NOMO-1 treated with dmso at 0.1 percent for 144 hours (cell line): Measurements from ENCODE around the gene GAL3ST2.
"Not testable (repeated sequence)": the region's sequence is repeated elsewhere in the genome, so short reads cannot be mapped to it uniquely, and the experiment has no call there.

ENCODE experiments used
- DNase-seq: peaks from one replicate; lab custom pipeline; 2025; ENCODE audit not compliant: unreplicated experiment; lab: John Stamatoyannopoulos, UW

GAL3ST2 gene

DNA sequence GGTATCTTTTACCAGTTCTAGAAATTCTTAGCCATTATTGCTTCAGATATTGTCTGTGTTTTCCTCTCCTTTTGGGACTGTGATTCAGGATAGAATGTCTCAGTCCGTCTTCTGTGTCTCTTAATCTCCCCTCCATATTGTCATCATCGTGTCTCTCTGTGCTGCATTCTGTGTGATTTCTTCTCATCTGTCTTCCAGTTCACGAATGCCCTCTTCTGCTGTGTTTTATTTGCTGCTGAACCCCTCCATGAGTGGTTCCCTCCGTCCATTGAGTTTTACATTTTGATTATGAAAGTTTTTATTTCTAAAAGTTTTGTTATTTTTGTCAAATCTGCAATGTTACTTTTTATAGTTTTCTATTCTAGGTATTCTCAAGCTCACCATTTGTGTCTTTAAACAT lies 30.5 kb upstream of the GAL3ST2 start:
- DNase-seq = no peak

DNA sequence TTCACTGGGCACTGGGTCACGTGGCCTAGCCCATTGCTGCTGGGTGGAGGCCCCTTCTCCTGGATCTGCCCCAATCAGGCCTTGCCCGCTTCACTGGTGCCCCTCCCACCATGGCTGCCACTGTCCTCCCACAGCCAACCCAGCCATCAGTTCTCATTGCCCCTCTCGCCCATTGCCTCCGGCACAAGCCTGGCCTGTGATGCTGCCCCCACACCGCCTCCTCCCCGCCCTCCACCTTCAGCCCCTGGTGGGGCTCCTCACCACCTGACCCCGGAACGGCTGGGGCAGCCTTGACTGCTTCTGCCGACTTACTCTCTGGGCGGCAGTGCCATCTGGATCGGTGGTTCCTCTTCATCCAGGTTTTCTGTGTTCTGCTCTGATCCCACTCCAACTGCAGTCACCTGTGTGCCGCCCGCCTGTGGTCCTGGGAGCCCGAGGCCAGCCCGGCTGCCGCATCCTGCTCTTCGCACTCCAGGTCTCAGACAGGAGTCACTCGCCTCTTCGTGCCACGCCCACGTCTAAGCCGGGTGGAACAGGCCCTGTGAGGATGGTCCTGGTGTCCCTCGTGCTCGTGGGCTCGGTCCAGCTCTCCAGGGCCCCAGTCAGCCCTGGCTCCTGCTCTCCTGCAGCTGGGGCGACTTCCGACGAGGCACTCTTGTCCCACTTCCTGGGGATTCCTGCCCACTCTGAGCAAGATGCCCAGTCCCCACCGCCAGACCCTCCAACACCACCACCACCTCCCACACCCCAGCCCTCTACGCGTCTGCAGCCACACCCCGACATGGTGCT lies 28.0 kb upstream of the GAL3ST2 start:
- DNase-seq = no peak

DNA sequence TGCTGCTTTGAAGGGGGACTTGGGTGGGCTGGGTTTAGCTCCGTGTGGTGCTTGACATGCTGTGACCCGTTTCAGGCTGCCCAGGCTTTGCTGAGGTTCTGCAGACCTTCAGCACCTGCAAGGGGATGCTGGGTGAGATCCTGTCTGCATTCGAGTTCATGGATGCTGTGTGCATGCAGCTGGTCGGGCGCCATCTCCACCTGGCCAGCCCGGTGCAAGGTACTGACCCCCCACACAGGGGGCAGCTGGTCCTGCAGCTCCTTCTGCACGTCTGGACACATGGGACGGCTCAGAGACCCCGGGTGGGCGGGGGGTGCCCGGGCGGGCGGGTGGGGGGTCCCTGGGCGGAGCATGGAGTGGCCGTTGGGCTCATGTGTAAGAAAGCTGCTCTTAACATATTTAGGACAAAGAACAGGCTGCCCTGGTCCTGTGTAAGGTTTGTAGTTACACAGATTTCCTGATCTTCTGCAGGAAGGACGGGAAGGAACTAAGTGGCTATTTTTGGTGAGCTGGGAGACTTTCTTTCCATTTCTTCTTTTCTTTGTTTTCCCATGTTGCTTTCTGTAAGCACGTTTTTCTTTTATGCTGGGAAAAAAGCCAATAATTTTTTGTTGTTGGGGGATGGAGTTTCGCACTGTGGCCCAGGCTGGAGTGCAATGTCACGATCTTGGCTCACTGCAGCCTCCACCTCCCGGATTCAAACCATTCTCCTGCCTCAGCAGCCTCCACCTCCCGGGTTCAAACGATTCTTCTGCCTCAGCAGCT lies 26.4 kb upstream of the GAL3ST2 start:
- DNase-seq = no peak

GRCh38 chr2:241751152-241751551 lies 25.5 kb upstream of the GAL3ST2 start:
- DNase-seq = no peak

GRCh38 chr2:241751776-241752175 lies 24.8 kb upstream of the GAL3ST2 start:
- DNase-seq = no peak

DNA sequence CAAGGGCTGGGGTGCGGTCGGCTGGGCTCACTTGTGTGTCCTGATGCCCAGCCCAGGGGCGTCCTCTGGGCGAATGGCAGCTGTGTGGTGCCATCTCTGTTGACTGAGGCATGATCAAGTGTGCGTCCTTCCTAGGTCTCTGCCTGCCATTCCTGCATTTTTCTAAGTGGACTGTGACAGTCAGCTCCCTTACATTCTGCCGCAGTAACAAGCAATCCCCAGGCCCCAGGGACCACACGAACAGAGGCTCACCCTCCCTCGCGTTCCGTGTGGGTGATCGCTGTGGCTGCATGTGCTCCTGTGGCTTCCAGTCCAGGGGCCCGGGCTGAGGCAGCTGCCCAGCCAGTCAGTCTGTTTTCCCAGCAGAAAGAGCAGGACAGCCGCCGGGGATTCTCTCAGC lies 24.4 kb upstream of the GAL3ST2 start:
- no peak for DNase-seq

- DNase-seq = no peak
These were observed 23.8 kb upstream of the GAL3ST2 start for GRCh38 chr2:241752689-241753276.

DNA sequence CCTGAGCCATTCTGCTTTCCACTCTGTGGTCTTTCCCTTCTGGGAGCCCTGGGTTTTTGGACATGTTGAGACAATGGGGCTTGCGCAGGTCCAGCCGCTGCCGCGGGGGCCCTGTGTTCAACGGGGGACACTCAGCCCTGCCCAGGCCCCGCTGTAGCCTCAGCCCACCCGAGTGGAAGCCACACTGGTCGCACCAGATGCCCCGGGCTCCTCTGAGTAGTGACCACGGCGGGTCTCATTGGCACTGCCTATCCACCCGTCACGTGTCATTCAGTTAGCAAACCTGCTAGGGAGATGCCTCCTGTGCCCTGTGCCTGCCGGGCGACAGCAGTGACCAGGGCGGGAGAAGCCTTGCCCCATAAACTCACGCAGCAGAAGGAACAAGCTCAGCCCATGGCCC lies 23.1 kb upstream of the GAL3ST2 start:
- DNase-seq = no peak

DNA sequence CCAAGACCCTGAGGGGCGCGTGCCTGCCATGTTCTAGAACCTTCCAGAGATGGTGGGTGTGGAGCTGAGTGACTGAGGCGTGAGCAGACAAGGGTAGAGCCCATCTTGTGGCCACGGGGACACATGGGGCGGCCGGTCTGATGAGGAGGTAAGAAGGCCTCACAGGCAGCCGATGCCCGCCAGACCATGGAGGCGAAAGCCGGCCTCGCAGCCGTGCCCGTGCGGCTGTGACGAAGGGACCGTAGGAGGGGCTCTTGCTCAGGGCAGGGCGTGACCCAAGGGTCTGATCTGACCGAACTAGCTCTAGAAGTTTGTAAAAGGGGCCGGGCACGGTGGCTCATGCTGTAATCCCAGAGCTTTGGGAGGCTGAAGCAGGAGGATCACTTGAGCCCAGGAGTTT lies 22.6 kb upstream of the GAL3ST2 start:
- DNase-seq = no peak

DNA sequence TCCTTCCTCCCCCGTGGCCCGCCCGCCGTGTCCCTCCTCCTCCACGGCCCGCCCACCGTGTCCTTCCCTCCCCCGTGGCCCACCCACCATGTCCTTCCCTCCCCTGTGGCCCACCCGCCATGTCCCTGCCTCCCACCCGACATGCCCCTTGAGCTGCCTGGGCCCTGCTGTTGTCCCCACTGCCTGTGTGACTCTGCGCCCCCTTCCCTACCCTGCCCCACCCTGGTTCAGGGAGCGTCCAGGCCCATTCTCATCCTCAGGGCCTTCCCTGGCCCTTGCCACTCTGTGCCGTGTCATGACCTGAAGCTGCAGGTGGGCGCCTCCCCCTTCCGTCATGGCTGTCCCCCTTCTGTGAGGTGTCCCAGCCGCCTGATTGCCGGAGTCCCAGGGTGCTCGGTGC lies 21.5 kb upstream of the GAL3ST2 start:
- DNase-seq = no peak

DNA sequence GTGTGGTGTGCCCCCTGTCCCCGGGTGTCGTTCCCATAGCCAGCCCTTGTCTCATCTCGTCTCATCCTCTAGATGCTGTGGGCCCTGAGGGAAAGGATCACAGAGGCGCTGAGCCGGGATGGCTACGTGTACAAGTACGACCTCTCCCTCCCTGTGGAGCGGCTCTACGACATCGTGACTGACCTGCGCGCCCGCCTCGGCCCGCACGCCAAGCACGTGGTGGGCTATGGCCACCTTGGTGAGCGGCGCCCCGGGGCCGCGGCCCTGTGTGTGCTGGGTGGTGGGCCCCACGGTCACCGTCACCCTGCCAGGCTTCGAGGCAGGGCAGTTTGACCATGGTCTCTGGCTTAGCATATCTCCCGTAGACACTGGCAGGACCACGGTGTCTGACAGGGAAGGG lies 20.8 kb upstream of the GAL3ST2 start:
- no peak for DNase-seq

GRCh38 chr2:241759067-241759807 lies 17.4 kb upstream of the GAL3ST2 start:
- DNase-seq = no peak

- not testable (repeated sequence) for DNase-seq
These were observed 16.7 kb upstream of the GAL3ST2 start for GRCh38 chr2:241759893-241760292.

DNA sequence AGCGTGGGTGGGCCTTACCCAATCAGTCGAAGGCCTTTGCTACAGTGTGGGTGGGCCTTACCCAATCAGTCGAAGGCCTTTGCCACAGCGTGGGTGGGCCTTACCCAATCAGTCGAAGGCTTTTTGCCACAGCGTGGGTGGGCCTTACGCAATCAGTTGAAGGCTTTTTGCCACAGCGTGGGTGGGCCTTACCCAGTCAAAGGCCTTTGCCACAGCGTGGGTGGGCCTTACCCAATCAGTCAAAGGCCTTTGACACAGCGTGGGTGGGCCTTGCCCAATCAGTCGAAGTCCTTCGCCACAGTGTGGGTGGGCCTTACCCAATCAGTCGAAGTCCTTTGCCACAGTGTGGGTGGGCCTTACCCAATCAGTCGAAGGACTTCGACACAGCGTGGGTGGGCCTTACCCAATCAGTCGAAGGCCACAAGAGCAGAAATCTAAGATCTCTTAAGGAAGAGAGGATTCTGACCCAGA lies 16.3 kb upstream of the GAL3ST2 start:
- no peak for DNase-seq

DNA sequence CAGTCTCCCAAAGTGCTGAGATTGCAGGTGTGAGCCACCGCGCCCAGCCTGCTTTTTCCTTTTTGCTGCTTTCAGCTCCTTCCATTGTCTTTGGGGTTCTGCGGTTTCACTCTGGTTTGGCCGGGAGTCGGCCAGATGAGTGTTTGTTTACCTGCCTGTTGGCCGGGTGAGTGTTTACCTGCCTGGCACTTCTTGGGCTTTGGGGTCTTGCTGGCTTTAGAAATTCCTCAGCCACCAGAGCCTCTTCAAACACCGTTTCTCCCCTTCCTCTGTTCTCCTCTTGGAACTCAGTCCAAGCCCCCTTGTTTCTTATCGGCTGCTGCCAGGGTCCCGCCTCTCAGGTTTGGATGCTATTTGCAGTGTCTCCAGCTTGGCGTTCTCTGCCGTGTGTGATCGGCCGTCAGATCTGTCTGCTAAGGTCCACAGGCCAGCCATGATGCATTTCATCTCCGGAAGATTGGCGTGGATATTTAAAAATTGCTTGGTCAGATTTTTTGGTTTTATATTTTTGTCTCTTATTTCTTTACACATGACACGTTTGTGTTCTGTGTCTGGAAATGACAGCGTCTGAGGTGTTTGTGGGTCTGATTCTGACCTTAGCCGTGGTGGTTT lies 14.2 kb upstream of the GAL3ST2 start:
- no peak for DNase-seq

- peak; percentile 20 for DNase-seq
These were observed 13.7 kb upstream of the GAL3ST2 start for GRCh38 chr2:241762933-241763369.

GRCh38 chr2:241763551-241764274 lies 12.9 kb upstream of the GAL3ST2 start:
- DNase-seq = no peak

DNA sequence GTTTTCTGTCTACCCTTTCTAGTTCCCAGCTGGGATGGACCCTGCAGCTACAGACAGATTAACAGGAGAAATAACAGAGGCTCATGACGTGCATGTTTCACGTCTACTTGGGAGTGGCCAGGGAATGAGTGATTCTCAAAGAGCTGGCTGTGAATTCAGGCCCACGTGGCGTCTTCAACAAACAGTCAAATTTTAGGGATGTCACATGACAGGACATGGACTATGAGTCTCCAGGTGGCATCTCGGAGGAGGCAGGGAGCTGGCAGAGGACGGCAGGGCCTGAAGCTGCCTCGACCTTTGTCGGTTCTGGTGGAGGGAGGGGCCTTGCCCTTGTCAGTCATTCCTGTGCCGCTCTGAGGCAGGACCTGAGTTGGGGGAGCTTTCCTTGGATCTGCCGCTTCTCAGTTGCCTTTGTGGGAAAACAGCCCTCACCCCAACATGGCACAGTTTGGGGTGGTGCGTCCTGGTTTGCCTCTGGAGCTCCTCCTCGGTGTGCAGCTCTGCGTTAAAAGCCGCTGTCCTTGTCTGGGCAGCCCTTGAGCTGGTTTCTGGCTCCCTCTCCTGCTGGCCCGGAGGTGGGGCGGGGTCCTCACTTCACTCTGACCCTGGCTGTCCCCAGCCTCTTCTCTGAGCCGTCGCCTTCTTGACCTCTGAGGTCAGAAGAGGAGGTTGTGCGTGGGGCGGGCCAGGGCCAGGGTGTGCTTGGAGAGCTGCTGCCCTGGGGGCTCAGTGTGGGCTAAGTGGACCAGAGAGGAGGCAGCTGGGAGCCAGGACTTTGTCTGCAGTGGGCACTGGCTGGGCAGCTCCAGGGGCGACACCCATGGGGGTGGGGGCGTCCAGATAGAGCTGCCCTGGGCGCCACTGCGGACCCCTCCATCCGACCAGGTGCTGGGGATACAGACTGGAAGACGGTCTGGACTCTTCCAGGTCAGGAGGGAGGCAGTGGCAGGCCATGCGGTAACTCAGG lies 12.1 kb upstream of the GAL3ST2 start:
- DNase-seq = no peak
